H1 (cell line): Measurements from ENCODE around the gene GGCX. TPM values are rescaled to one million over a fixed set of nuclear protein-coding genes. Genes with fewer than 3 reads are reported as not detected.

Experiments used
- CTCF ChIA-PET: fragments of 300-600 bp; sonication (Branson Sonifier 250); formaldehyde crosslinking; loops from one replicate; lab custom pipeline; 2021; ENCODE audit not compliant: partially characterized antibody; lab: Charles Lee
- POLR2A ChIA-PET: fragments of 300-600 bp; sonication (Branson Sonifier 250); formaldehyde crosslinking; loops from one replicate; lab custom pipeline; 2021; ENCODE audit warnings: inconsistent platforms; ENCODE audit not compliant: partially characterized antibody; lab: Charles Lee
- DNase-seq, 2 experiments: peaks; one replicate each; pipeline versions ENCODE4 v3.0.0 to v3.0.0-alpha.2; 2010 to 2022; ENCODE audit warnings: low spot score in 2 of 2, low read depth in 1 of 2, mixed read lengths in 1 of 2
- FAIRE-seq: peaks from 2 replicates; lab custom pipeline; 2011; peaks lifted over from hg19 to GRCh38; lab: Jason Lieb, UNC
- H2AFZ ChIP-seq: 2 replicates; pipeline ENCODE4 v1.8.1; 2012; ENCODE audit warnings: low read length, inconsistent platforms
- H2AK5ac ChIP-seq: 2 replicates; pipeline ENCODE4 v1.6.1; 2013; ENCODE audit warnings: low read depth, low read length
- H2BK120ac ChIP-seq: replicated peaks from 2 replicates; pipeline ENCODE3; 2013; ENCODE audit warnings: low read depth, low read length, inconsistent platforms
- H2BK12ac ChIP-seq: 2 replicates; pipeline ENCODE4 v1.6.1; 2013; ENCODE audit warnings: low read depth, low read length
- H2BK15ac ChIP-seq: 2 replicates; pipeline ENCODE4 v1.6.1; 2013; ENCODE audit warnings: low read length
- H2BK20ac ChIP-seq: 2 replicates; pipeline ENCODE4 v1.6.1; 2013; ENCODE audit warnings: low read length
- H2BK5ac ChIP-seq: 2 replicates; pipeline ENCODE4 v1.6.1; 2013; ENCODE audit warnings: low read depth, low read length
- H3K14ac ChIP-seq: 2 replicates; pipeline ENCODE4 v1.6.1; 2013; ENCODE audit warnings: inconsistent platforms; ENCODE audit not compliant: insufficient read length
- H3K18ac ChIP-seq: 2 replicates; pipeline ENCODE4 v1.6.1; 2013; ENCODE audit warnings: low read length; ENCODE audit errors: extremely low read depth
- H3K23ac ChIP-seq: 2 replicates; pipeline ENCODE4 v1.6.1; 2013; ENCODE audit warnings: inconsistent platforms; ENCODE audit not compliant: insufficient read length
- H3K23me2 ChIP-seq: 2 replicates; pipeline ENCODE4 v1.6.1; 2013; ENCODE audit warnings: low read depth, low read length
- H3K27ac ChIP-seq: 2 replicates; pipeline ENCODE4 v1.6.1; 2011; ENCODE audit warnings: low read depth, low read length, inconsistent platforms
- H3K27me3 ChIP-seq, 4 experiments: replicated peaks in 1 of 4; 1 replicate in 1 of 4; 2 replicates in 3 of 4; pipeline versions ENCODE4 v1.6.1 to v1.8.1; 2011 to 2013; ENCODE audit warnings: low read length in 3 of 4, mild to moderate bottlenecking in 3 of 4, inconsistent platforms in 2 of 4, mixed read lengths in 2 of 4, moderate library complexity in 1 of 4; ENCODE audit not compliant: control insufficient read depth in 3 of 4, insufficient read depth in 3 of 4; ENCODE audit errors: extremely low read depth in 1 of 4
- H3K36me3 ChIP-seq, 4 experiments: 2 replicates each; pipeline versions ENCODE4 v1.6.1 to v1.8.1; 2011 to 2013; ENCODE audit warnings: mild to moderate bottlenecking in 4 of 4, low read length in 3 of 4, moderate library complexity in 2 of 4, control low read depth in 1 of 4, inconsistent platforms in 1 of 4; ENCODE audit not compliant: insufficient read depth in 4 of 4, control insufficient read depth in 2 of 4
- H3K4ac ChIP-seq: replicated peaks from 2 replicates; pipeline ENCODE3; 2013; ENCODE audit warnings: low read length, low read depth, mixed read lengths, inconsistent platforms; ENCODE audit not compliant: insufficient read length
- H3K4me1 ChIP-seq, 4 experiments: replicated peaks in 1 of 4; 1 replicate in 1 of 4; 2 replicates in 3 of 4; pipeline versions ENCODE4 v1.6.1 to v1.8.1; 2011 to 2013; ENCODE audit warnings: low read length in 3 of 4, inconsistent platforms in 2 of 4, mixed read lengths in 1 of 4; ENCODE audit not compliant: insufficient read depth in 4 of 4, control insufficient read depth in 3 of 4
- H3K4me2 ChIP-seq, 2 experiments: 2 replicates each; pipeline versions ENCODE4 v1.6.1 to v1.8.1; 2011 to 2013; ENCODE audit warnings: low read depth in 2 of 2, low read length in 2 of 2, control low read depth in 1 of 2, inconsistent platforms in 1 of 2, mild to moderate bottlenecking in 1 of 2; ENCODE audit not compliant: insufficient read depth in 1 of 2
- H3K4me3 ChIP-seq, 4 experiments: fragments of 200-600, 300-600 bp in 1 of 4; sonication (generic), shearing (Covaris generic), sonication (Bioruptor Twin) in 1 of 4; 2 replicates each; pipeline versions ENCODE4 v1.5.1 to v1.8.1; 2011 to 2016; ENCODE audit warnings: low read length in 4 of 4, low read depth in 3 of 4, control low read depth in 2 of 4, inconsistent platforms in 2 of 4, mild to moderate bottlenecking in 2 of 4, mixed read lengths in 1 of 4, moderate library complexity in 1 of 4; ENCODE audit not compliant: insufficient read depth in 2 of 4; ENCODE audit errors: extremely low read depth in 1 of 4
- H3K56ac ChIP-seq: replicated peaks from 2 replicates; pipeline ENCODE3; 2013; ENCODE audit warnings: low read depth, mild to moderate bottlenecking, mixed read lengths, low read length, inconsistent platforms; ENCODE audit not compliant: insufficient read length
- H3K79me1 ChIP-seq: 2 replicates; pipeline ENCODE4 v1.6.1; 2013; ENCODE audit warnings: low read depth, low read length, control low read depth
- H3K79me2 ChIP-seq, 2 experiments: 2 replicates each; pipeline versions ENCODE4 v1.6.1 to v1.8.1; 2012 to 2013; ENCODE audit warnings: low read length in 2 of 2, mild to moderate bottlenecking in 2 of 2, inconsistent platforms in 1 of 2; ENCODE audit not compliant: insufficient read depth in 2 of 2, control insufficient read depth in 1 of 2
- H3K9ac ChIP-seq, 4 experiments: replicated peaks in 1 of 4; 1 replicate in 1 of 4; 2 replicates in 3 of 4; pipeline versions ENCODE4 v1.6.1 to v1.8.1; 2011 to 2013; ENCODE audit warnings: low read depth in 3 of 4, low read length in 3 of 4, control low read depth in 2 of 4, mild to moderate bottlenecking in 2 of 4, moderate library complexity in 2 of 4, inconsistent platforms in 1 of 4; ENCODE audit errors: extremely low read depth in 1 of 4
- H3K9me3 ChIP-seq, 2 experiments: 2 replicates each; pipeline versions ENCODE4 v1.6.1 to v1.8.1; 2012 to 2013; ENCODE audit warnings: mild to moderate bottlenecking in 2 of 2, moderate library complexity in 2 of 2, control low read depth in 1 of 2, inconsistent platforms in 1 of 2, low read depth in 1 of 2, low read length in 1 of 2, mixed read lengths in 1 of 2; ENCODE audit not compliant: insufficient read depth in 2 of 2
- H4K20me1 ChIP-seq, 2 experiments: replicated peaks in 1 of 2; 2 replicates each; pipeline versions ENCODE3 to v1.8.1; 2011 to 2013; ENCODE audit warnings: inconsistent platforms in 2 of 2, low read length in 2 of 2, mild to moderate bottlenecking in 1 of 2; ENCODE audit not compliant: insufficient read depth in 2 of 2, control insufficient read depth in 1 of 2
- H4K5ac ChIP-seq: 2 replicates; pipeline ENCODE4 v1.6.1; 2013; ENCODE audit warnings: low read length, low read depth, mixed read lengths, inconsistent platforms; ENCODE audit not compliant: insufficient read length
- H4K8ac ChIP-seq: 2 replicates; pipeline ENCODE4 v1.8.0; 2013; ENCODE audit warnings: mild to moderate bottlenecking, moderate library complexity, low read length, inconsistent platforms; ENCODE audit not compliant: insufficient read depth; ENCODE audit errors: extremely low read depth
- H4K91ac ChIP-seq: replicated peaks from 2 replicates; pipeline ENCODE3; 2013; ENCODE audit warnings: low read length, mixed read lengths, inconsistent platforms; ENCODE audit not compliant: insufficient read length
- CBX8 ChIP-seq: fragments of 300-800, 300-1000 bp; sonication (generic); IDR thresholded peaks from 2 replicates; pipeline ENCODE4 v1.7.1; 2016; ENCODE audit warnings: low read depth, low read length, borderline replicate concordance
- EP300 ChIP-seq, 2 experiments: IDR thresholded peaks; 1 replicate in 1 of 2; 2 replicates in 1 of 2; pipeline ENCODE4 v1.6.1; 2011 to 2012; ENCODE audit warnings: low read depth in 2 of 2, low read length in 2 of 2, mild to moderate bottlenecking in 2 of 2, borderline replicate concordance in 1 of 2, inconsistent platforms in 1 of 2, moderate library complexity in 1 of 2
- HDAC6 ChIP-seq: IDR thresholded peaks from one replicate; pipeline ENCODE4 v1.7.1; 2012; ENCODE audit warnings: low read depth, mild to moderate bottlenecking, inconsistent platforms, low read length, moderate library complexity
- NRF1 ChIP-seq: IDR thresholded peaks from 2 replicates; pipeline ENCODE4 v1.6.1; 2011; ENCODE audit warnings: mild to moderate bottlenecking, low read depth, low read length, improper control_type of control experiment
- RXRA ChIP-seq: IDR thresholded peaks from 2 replicates; pipeline ENCODE4 v1.6.1; 2011; ENCODE audit warnings: low read depth, mild to moderate bottlenecking, low read length, moderate library complexity; ENCODE audit not compliant: insufficient read depth
- SIX5 ChIP-seq: IDR thresholded peaks from 2 replicates; pipeline ENCODE4 v1.6.1; 2011; ENCODE audit warnings: mild to moderate bottlenecking, low read depth, low read length
- SRF ChIP-seq: IDR thresholded peaks from 2 replicates; pipeline ENCODE4 v1.6.1; 2011; ENCODE audit warnings: mild to moderate bottlenecking, low read depth, low read length, moderate library complexity
- SUZ12 ChIP-seq: fragments of 200-600 bp; sonication (generic); IDR thresholded peaks from 2 replicates; pipeline ENCODE4 v1.6.1; 2012; ENCODE audit warnings: mild to moderate bottlenecking, inconsistent platforms, low read length, moderate library complexity, mixed read lengths
- WGBS, 2 experiments: shearing (Covaris generic) in 1 of 2; methylation state at CpG; one replicate each; pipeline versions ENCODE4 v1.1.6 to v1.1.7; 2013 to 2015; ENCODE audit warnings: low lambda C conversion rate in 2 of 2, mixed read lengths in 2 of 2, inconsistent platforms in 1 of 2, low coverage in 1 of 2, missing lambda C conversion rate in 1 of 2; ENCODE audit not compliant: insufficient replicate concordance in 2 of 2, insufficient coverage in 1 of 2, insufficient read length in 1 of 2; ENCODE audit errors: extremely low coverage in 1 of 2, missing lambda C conversion rate in 1 of 2; 5-methylcytosine and 5-hydroxymethylcytosine counted together
- polyA plus RNA-seq, 7 experiments: library from polyadenylated mRNA; depleted of rRNA in 3 of 7; stranded (reverse) in 5 of 7; unstranded in 2 of 7; fragments of >200 nt in 5 of 7; fragments of 200-250 nt in 2 of 7; gene quantifications; 1 replicate in 5 of 7; 2 replicates in 1 of 7; 4 replicates in 1 of 7; pipeline versions ENCODE4 v1.2.1 to v1.2.3, GENCODE V29; 2011 to 2013; ENCODE audit warnings: missing spikeins in 2 of 7, mixed read lengths in 2 of 7
- total RNA-seq: library from RNA; stranded (reverse); fragmentation: NEBNext Ultra II Directional; extraction: Animal tissue kit (Norgen Biotek cat#: 25700); gene quantifications from 2 replicates; pipeline ENCODE4 v1.2.1, GENCODE V29; 2021
- TF ChIP-seq, protein P1 (sequence below): IDR thresholded peaks from 2 replicates; pipeline ENCODE4 v1.6.1; 2012; ENCODE audit warnings: inconsistent platforms
- TF ChIP-seq, protein P2 (sequence below): IDR thresholded peaks from 2 replicates; pipeline ENCODE4 v1.6.1; 2011; ENCODE audit warnings: low read length, improper control_type of control experiment

The GGCX gene
- total and polyA plus RNA-seq, 2 of the 8 experiments (the other 6 are each of a cell fraction or from before 2014, with no cell fraction given) = 29.4 to 33.8 TPM

DNA sequence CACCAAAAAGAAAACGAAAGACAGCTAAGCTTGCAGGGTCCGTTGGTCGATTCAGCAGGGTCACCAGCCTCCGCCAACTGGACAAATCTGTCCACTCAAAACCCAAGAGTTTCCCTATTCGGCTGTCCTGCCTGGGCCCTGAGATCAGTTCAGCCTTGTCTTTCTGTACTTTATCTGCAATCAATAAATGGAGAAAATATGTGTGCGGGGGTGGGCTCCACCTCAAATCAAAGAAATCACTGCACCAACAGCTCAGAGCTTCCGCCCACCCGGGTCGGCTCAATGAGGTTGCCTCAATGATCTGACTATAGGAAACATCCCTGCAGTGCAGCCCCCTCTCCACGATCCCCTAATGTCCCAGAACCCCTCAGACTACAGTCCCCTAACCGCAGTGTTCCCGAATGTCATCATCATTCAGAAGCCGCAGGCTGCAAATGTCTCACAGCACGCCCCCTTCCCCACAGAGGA, 447 bp downstream of the GGCX start:
- Histone ChIP-seq H3K4me1 (no peaks in the 10 kb centered on the region), H3K23me2 (peaks cover 5% of the 10 kb centered on the region), H3K56ac (no peak overlapping the region), H2BK15ac (no peak overlapping the region), H3K14ac (no peak overlapping the region), H2BK20ac (no peak overlapping the region), H3K4me2 (peak overlapping the region; percentile 84 to 96), H3K9ac (peak overlapping the region in 3 of 4 experiments; percentile 17 to 79 (median 29); a peak in 5 of 7 replicates), H4K20me1 (no peaks in the 10 kb centered on the region), H2AFZ (no peak overlapping the region), H3K9me3 (no peaks in the 10 kb centered on the region), H4K91ac (no peak overlapping the region), H2BK120ac (no peak overlapping the region), H2BK5ac (no peak overlapping the region), H3K4me3 (peak overlapping the region; percentile 68 to 90 (median 88)), H3K36me3 (peaks cover 3 to 14% (median 8%) of the 10 kb centered on the region in 4 experiments; a peak in 7 of 8 replicates), H2BK12ac (no peak overlapping the region), H3K18ac (peak overlapping the region; percentile 60), H4K8ac (no peak overlapping the region), H4K5ac (no peak overlapping the region), H3K27ac (no peak overlapping the region), H3K27me3 (no peaks in the 10 kb centered on the region), H3K79me2 (peaks cover 0 to 18% of the 10 kb centered on the region in 2 experiments; a peak in 2 of 4 replicates), H2AK5ac (no peak overlapping the region), H3K79me1 (0 out of 2 replicates have a peak, but pooled peaks cover 4% of the 10 kb centered on the region), H3K4ac (no peak overlapping the region), H3K23ac (no peak overlapping the region)
- DNase-seq (no peak), FAIRE-seq (no peak)
- POLR2A ChIA-PET = interaction anchor here (0.6 to 38.6 kb wide), 18 partner anchors 9 to 1144 kb away, joined by 3 to 1889 read pairs (median 4); partner anchors contain the start of genes C2orf68, CAPG, MAT2A and RNF181
- CTCF ChIA-PET = interaction anchor here (0.8 to 3.6 kb wide), 6 partner anchors 10 to 169 kb away, joined by 3 to 20 read pairs (median 4); no protein-coding TSS in a partner anchor
- WGBS, 2 experiments = 22% methylated on average over 10 of the region's 14 CpGs; no CpG with 5 or more reads in 1 of the 2 experiments
- TF ChIP-seq SRF = no peak
- TF ChIP-seq RXRA = no peak
- TF ChIP-seq SIX5 = no peak
- no peak for TF ChIP-seq HDAC6
- no peak for TF ChIP-seq SUZ12
- TF ChIP-seq NRF1 = no peak
- TF ChIP-seq, protein P1, sequence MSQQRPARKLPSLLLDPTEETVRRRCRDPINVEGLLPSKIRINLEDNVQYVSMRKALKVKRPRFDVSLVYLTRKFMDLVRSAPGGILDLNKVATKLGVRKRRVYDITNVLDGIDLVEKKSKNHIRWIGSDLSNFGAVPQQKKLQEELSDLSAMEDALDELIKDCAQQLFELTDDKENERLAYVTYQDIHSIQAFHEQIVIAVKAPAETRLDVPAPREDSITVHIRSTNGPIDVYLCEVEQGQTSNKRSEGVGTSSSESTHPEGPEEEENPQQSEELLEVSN = no peak
- no peak for TF ChIP-seq CBX8
- TF ChIP-seq, protein P2, sequence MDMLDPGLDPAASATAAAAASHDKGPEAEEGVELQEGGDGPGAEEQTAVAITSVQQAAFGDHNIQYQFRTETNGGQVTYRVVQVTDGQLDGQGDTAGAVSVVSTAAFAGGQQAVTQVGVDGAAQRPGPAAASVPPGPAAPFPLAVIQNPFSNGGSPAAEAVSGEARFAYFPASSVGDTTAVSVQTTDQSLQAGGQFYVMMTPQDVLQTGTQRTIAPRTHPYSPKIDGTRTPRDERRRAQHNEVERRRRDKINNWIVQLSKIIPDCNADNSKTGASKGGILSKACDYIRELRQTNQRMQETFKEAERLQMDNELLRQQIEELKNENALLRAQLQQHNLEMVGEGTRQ = no peak
- no peak for TF ChIP-seq EP300 (IDR thresholded peaks at IDR 0.05; ENCODE audit: borderline replicate concordance in 1 of 2, low read depth in 2 of 2, low read length in 2 of 2)
